ENCODE results near the gene RFPL1.
"Not testable (repeated sequence)": the region's sequence is repeated elsewhere in the genome, so short reads cannot be mapped to it uniquely, and the experiment has no call there.

RFPL1 gene

DNA sequence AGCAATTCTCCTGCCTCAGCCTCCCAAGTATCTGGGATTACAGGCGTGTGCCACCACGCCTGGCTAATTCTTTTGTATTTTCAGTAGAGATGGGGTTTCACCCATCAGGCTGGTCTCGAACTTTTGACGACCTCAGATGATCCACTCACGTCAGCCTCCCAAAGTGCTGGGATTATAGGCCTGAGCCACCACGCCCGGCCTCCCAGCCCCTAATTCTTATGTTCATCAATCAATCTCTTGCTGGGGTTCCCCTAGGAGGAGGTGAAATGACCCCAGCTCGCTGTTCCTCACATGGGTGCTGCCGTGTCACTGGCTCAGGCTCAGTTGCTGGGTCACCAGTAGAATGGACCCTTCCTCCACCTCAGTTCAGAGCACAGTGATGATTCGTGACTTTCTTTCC, at the start of gene RFPL1:
RFPL1 (plus strand) TSS at position 301 of the 400 bp plus-strand sequence.
- H3K4me3 ChIP-seq (ENCODE audit: low read depth, low read length); DNase-seq; H3K36me3 ChIP-seq (replicated peaks); in situ Hi-C loops (cut with HindIII; ENCODE audit: low pct_ligation_motif_present, low sequenced_read_pairs); H3K27me3 ChIP-seq (replicated peaks); H3K27ac ChIP-seq: not testable (repeated sequence)

- Histone ChIP-seq H3K36me3 (replicated peaks) (no peaks in the 10 kb centered on the region), H3K27me3 (replicated peaks) (no peaks in the 10 kb centered on the region), H3K4me3 (ENCODE audit: low read depth, low read length) (peak overlapping the region; percentile 85), H3K27ac (no peak overlapping the region)
- TF ChIP-seq, protein P1, sequence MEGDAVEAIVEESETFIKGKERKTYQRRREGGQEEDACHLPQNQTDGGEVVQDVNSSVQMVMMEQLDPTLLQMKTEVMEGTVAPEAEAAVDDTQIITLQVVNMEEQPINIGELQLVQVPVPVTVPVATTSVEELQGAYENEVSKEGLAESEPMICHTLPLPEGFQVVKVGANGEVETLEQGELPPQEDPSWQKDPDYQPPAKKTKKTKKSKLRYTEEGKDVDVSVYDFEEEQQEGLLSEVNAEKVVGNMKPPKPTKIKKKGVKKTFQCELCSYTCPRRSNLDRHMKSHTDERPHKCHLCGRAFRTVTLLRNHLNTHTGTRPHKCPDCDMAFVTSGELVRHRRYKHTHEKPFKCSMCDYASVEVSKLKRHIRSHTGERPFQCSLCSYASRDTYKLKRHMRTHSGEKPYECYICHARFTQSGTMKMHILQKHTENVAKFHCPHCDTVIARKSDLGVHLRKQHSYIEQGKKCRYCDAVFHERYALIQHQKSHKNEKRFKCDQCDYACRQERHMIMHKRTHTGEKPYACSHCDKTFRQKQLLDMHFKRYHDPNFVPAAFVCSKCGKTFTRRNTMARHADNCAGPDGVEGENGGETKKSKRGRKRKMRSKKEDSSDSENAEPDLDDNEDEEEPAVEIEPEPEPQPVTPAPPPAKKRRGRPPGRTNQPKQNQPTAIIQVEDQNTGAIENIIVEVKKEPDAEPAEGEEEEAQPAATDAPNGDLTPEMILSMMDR (IDR thresholded peaks at IDR 0.05; ENCODE audit: low read depth, low read length, missing control alignments) = no peak
- DNase-seq = no peak
- in situ Hi-C loops (cut with HindIII; ENCODE audit: low pct_ligation_motif_present, low sequenced_read_pairs) = no loop called here
These were observed 49.7 kb upstream of the RFPL1 start for GRCh38 chr22:29388759-29389090.

GRCh38 chr22:29390270-29390669, 48.1 kb upstream of the RFPL1 start:
- TF ChIP-seq, protein P1 (IDR thresholded peaks at IDR 0.05; ENCODE audit: low read depth, low read length, missing control alignments) = no peak
- H3K4me3 ChIP-seq (ENCODE audit: low read depth, low read length) = no peak overlapping the region
- no peaks in the 10 kb centered on the region for H3K36me3 ChIP-seq (replicated peaks)
- H3K27ac ChIP-seq = no peak overlapping the region
- no peak for DNase-seq
- H3K27me3 ChIP-seq (replicated peaks) = no peaks in the 10 kb centered on the region
- in situ Hi-C loops (cut with HindIII; ENCODE audit: low pct_ligation_motif_present, low sequenced_read_pairs) = no loop called here

DNA sequence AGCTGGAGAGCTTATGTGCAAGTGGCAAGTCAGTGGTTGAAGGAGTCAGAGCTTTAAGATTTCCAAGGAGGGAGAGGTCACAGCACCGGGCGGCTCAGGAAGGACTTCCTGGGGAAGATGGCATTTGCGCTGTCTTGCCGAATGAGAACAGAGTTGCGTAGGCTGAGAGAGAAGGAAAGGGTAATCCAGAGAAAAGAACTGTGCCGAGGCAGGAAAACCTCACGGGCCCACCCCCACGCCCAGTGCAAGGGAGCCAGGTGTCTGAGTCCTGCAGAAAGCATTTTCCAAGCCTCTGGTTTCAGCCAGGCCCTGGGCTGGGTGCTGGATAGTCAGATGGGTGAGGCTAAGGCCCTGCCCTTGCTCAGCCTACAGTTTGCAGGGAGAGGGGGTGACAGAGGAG, 46.8 kb upstream of the RFPL1 start:
- Histone ChIP-seq H3K4me3 (ENCODE audit: low read depth, low read length) (no peak overlapping the region), H3K36me3 (replicated peaks) (no peaks in the 10 kb centered on the region), H3K27me3 (replicated peaks) (no peaks in the 10 kb centered on the region), H3K27ac (no peak overlapping the region)
- in situ Hi-C loops (cut with HindIII; ENCODE audit: low pct_ligation_motif_present, low sequenced_read_pairs) = no loop called here
- TF ChIP-seq, protein P1 (IDR thresholded peaks at IDR 0.05; ENCODE audit: low read depth, low read length, missing control alignments) = no peak
- DNase-seq = no peak

DNA sequence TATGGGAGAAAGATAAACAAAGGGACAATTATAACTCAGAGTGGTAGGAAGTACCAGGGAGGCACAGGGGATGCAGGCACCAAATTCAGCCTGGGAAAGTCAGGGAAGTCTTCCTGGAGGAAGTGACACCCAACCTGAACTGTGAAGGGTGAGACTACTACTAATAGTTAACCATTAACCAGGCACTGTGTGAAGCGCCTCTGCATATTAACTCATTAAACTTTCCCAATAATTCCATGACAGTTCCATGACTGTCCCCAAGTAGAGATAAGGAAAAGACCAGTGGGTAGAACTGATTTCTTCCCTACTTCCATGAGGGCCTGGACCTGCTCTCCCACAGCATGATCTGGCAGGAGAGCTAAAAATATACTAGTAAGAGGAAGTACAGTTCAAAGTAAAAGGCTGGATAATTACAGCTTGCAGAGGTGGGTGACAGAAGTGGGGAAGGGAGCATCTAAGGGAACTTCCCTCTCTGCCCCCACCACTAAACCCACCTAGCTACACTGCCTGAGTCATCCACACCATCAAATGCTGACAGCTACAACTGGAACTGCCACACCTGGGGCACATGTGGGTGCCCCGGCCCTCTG, 45.3 kb upstream of the RFPL1 start:
- no peaks in the 10 kb centered on the region for H3K36me3 ChIP-seq (replicated peaks)
- no peak overlapping the region for H3K4me3 ChIP-seq (ENCODE audit: low read depth, low read length)
- H3K27me3 ChIP-seq (replicated peaks) = no peaks in the 10 kb centered on the region
- in situ Hi-C loops (cut with HindIII; ENCODE audit: low pct_ligation_motif_present, low sequenced_read_pairs) = no loop called here
- no peak for DNase-seq
- no peak overlapping the region for H3K27ac ChIP-seq
- TF ChIP-seq, protein P1 (IDR thresholded peaks at IDR 0.05; ENCODE audit: low read depth, low read length, missing control alignments) = no peak

- DNase-seq = peak; percentile 70
- in situ Hi-C loops (cut with HindIII; ENCODE audit: low pct_ligation_motif_present, low sequenced_read_pairs) = no loop called here
- Histone ChIP-seq H3K4me3 (ENCODE audit: low read depth, low read length) (no peak overlapping the region), H3K27ac (no peak overlapping the region), H3K36me3 (replicated peaks) (no peaks in the 10 kb centered on the region), H3K27me3 (replicated peaks) (no peaks in the 10 kb centered on the region)
- TF ChIP-seq, protein P1 (IDR thresholded peaks at IDR 0.05; ENCODE audit: low read depth, low read length, missing control alignments) = peak; percentile 90
These were observed 43.3 kb upstream of the RFPL1 start for GRCh38 chr22:29394931-29395581.
